Activated CD4-positive, alpha-beta T cell treated with anti-CD3 and anti-CD28 coated beads for 4 hours (primary cell): Measurements from ENCODE around the gene POM121L2.

Experiments
- DNase-seq, 2 donors: peaks; one replicate each; pipeline ENCODE4 v3.0.0-alpha.2; 2020

Gene POM121L2

DNA sequence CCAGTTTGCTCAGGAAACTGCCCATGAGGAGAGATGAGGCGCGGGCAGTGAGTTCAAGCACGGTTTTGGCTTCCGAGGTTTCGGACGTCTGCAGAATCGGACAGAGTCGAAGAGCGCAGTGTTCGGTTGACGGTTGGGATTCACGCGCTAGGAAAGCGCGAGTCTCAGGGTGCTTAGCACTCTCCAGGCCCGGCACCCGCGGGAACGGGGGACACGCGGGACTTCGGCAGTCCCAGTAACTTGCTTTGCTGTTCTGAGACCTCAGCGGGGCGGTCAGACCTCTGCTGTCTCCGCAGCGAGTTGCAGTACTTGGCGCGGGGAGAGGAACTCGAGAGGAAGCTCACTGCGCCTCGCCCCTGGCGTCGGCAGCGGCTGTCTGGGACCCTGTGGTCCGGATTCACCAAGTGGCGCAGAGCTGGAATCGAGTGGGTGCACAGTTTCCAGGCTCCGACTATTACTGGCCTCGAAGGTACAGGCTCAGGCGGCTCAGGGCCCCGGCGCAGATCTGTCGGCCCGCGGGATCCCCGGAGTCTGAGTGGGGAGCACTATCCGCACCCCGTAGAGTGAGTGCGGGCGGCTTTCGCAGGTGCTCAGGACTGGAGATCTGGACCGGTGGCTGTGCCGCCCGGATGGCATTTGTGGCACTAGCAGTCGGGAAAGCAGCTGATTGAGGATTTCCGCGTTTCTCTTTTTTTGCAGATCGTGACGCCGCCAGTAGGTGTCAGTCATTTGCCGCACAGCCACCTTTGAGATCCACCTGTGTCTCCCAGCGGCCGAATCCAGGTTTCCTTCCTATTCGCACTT lies at the start of gene POM121L2:
POM121L2 (minus strand) TSS at position 128 of the 804 bp plus-strand sequence; CDS start at position 25, 103 bp downstream.
- peak; percentile 54 to 66 for DNase-seq

DNA sequence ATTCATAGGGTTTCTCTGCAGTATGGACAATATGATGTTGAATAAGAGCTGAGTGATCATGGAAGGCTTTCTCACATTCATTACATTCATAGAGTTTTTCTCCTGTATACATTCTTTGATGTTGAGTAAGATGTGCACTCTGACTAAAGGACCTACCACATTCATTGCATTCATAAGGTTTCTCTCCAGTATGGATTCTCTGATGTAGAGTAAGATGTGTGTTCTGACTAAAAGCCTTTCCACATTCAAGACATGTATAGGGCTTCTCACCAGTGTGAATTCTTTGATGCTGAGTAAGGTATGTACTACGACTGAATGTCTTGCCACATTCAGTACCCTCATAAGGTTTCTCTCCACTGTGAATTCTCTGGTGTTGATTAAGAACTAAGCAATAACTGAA lies 47.2 kb upstream of the POM121L2 start:
- no peak for DNase-seq

DNA sequence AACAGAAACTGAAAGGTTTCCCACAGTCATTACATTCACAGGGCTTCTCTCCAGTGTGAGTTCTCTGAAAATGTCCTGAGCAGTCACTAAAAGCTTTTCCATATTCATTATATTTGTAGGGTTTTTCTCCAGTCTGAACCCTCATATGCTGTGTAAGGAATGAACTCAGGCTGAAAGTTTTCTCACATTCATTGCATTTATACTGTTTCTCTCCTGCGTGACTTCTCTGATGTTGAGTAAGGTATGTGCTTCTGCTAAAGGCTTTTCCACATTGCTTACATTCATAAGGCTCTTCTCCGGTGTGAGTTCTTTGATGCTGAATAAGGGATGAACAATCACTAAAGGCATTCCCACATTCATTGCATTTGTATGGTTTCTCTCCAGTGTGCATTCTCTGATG lies 46.7 kb upstream of the POM121L2 start:
- no peak for DNase-seq

DNA sequence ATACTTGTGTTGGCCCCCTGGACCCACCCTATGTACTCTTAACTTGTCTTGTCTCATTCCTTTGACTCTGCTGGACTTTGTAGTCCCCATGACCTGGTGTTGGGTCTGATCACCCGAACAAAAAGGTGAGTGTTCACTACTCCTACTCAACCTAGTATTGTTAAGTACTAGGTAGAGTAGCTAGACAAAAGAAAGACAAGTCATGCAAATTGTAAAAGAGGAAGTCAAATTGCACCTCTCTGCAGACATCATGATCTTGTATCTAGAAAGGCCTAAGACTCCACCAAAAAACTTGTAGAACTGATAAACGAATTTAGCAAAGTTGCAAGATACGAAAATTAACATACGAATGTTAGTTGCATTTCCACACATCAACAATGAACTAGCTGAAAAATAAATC lies 40.8 kb upstream of the POM121L2 start:
- no peak for DNase-seq

DNA sequence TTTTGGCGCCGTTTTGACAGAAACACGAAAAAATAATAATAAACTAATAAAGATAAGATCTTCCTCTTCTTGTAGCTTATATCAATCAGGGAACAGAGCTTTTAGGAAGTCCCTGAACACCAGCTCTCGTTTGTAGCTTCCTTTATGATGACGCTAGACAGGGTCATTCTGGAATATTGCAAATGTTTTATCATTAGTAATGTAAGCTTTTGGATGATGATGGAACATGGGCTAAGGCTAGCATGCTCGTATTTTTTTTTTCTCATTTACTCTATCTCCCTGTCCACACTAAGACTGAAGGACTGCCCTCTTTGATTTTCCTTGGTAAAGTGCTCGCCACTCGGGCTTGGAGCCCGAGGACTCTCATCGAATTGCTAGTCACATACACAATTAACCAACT lies 22.1 kb upstream of the POM121L2 start:
- DNase-seq = no peak

DNA sequence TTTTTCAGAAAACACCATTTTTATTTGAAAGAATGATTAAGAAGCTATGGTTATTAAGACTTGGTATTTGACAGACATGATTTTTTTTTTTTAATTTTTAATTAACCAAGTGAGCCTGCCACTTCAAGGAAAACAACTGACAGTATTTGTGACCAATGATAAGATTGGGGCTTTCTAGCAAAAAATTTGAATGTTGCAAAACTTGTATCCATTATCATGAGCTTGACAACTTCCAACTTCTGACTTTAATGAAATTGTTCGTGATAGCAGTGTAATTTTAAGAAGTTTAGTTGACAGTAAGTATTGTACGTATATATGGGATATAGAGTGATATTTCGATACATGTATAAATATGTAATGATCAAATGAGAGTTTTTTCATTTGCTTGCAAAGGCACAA lies 21.6 kb upstream of the POM121L2 start:
- no peak for DNase-seq

DNA sequence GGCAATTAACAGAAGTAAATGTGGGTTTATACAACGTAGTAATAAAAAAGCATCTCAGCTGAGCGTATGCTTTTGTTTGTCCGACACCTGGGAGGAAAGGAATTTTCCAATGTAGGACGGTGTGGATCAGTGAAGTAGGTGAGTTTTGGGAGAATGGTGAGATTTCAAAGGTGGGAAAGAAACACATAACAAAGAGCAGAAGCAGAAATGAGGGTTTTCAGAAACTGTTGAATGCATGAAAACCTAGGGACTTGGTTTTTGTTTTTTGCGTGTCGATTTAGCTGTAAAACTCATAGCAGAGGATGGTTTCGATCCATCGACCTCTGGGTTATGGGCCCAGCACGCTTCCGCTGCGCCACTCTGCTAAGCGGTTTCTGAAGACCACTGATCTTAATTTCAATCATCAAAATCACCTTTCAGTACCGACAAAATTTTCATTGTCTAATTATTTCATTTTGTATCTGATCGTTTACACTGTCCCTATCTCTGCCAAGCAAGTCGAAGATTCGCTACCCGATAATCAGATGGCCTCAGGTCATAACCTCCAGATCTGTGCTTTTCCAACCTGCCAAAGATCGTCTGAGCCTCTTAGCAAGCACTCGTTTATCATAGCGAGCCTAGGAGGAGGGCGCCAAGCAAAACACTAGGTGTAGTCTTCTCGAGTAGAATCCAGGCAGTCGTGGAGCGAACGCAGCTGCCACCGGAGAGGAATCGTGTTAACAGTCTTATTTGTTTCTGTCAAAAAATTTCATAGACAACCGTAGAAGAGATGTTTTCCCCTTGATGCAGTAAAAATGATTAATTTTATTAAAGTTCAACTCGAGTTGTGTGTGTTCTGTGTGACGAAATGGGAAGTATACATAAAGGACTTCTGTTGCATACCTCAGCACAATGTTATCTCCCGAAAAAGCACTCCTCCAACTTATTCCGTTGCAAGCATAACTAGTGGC lies 20.9 kb upstream of the POM121L2 start:
- DNase-seq = peak; percentile 15 to 31

DNA sequence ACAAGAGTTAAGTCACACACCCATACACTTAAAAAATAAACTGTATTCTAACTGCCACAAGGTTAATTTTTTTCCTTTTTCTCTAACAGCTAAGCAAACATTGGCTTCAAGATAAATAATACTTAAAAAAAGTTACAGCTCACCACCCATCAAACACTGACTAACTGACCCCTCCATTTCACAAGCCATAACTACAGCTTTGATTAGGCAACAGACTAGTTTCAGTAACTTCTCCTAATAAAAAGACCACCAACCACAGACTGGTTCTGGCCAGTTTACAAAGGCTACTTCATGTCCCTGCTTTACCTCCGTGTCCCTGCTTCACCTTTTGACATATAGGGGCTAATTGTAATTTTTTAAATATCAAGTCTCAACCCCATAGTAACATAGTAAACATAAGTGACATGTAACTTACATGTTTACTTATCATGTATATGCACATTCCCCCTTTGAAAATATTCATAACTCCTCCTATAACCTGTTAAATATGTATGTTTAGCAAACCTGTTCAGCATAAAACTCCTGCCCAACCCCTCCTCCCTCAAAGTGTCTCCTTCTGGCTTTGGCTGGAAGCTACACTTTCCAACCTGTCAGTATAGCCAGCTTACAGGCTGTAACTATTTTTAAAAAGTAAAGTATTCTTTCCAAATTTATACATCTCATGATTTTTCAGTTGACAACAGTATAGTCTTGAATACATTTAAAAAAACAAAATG lies 15.1 kb upstream of the POM121L2 start:
- no peak for DNase-seq

DNA sequence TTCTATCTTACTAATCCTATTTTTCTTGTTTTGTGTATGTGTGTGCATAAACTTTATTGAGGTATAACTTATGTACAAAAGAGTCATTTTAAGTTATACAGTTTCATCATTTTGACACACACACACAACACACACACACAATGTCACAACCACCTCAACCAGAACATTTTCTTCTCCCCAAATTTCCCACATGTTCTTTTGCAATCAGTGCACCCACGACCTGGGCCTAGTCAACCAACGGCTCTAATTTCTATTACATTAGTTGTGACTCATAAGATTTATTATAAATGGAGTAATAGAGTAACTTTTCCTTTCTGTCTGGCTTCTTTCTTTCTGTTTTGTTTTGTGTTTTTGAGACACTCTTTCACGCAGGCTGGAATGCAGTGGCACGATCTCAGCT lies 9.8 kb upstream of the POM121L2 start:
- DNase-seq = no peak

DNA sequence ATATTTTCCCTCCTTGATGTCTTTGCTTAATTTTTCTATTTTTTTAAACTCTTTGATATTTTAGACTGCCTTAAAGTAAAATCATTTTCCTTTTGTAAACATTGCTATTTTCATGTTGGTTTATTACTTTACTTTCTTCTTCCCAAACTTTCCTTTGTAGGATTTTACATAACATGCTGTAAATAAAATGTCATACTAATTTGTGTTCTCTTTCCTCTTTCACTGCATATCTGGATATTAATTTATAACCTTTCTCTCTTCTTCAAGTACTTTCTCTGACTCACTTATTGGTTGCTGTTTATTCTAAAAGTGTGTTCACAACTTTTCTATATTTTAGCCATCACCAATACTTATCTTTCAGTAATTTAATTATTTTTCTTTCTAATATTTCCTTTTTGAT lies 9.3 kb upstream of the POM121L2 start:
- no peak for DNase-seq

DNA sequence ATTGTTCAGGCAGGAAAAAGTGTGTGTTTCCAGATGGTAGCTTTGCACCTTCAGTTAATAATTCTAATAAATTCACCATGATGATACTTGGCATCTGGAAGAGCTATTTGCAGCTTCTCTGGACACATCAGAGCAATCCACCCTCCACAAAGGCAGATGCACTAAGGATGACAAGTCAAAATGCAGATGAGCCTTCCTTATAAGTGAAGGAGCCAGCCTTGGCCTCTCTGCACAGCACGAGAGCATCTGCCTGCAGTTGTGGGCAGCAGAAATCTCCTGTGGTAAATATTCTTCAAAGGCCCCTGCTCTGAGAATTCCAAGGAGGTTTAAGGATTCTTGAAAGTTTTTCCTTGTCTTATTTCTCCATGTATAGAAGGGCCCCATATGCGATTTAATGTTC lies 6.9 kb upstream of the POM121L2 start:
- no peak for DNase-seq

DNA sequence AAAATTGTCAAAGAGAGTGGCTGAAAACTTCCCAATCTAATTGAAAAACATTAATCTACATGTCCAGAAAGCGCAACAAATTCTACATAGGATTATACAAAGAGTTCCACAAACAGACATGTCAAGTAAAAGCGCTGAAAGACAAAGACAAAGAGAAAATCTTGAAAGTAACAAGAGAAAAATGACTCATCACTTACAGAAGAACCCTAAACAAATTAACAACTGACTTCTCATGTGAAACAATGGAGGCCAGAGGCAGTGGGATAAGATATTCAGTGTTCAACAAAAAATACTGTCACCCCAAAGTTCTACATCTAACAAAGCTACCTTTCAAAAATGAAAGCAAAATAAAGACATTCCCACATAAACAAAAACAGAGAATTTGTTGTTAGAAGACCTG lies 2.0 kb upstream of the POM121L2 start:
- DNase-seq = no peak

DNA sequence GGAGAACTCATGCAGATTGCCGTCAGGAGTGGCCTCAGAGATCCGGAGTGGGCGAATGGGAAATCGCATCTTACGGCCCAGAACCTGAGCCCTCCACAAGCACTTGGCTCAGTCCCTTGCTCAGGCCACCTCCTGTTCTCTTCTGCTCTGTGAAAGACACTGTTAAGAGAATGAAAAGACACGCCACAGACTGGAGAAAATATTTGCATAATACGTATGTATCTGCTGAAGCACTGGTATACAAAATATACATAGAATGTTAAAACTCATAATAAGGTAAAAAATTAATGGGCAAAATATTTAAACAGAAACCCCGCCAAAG lies 838 bp upstream of the POM121L2 start:
- no peak for DNase-seq

DNA sequence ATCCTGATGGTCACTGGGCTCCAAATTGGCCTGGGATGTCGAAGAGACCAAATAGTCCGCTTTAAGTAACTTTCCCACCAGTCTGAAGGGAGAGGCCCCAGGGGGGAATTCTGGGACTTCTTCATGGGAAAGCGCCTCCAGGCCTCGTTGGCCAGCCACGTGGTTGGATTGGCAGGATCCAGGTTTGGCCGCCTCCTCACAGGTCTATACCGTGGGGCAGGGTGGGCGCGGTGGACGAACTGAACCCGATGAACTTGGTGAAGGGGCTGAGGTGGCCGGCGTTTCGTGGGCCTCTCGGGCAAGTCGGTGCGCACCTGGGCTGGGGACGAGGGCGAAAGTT lies 297 bp downstream of the POM121L2 start:
- DNase-seq = no peak

DNA sequence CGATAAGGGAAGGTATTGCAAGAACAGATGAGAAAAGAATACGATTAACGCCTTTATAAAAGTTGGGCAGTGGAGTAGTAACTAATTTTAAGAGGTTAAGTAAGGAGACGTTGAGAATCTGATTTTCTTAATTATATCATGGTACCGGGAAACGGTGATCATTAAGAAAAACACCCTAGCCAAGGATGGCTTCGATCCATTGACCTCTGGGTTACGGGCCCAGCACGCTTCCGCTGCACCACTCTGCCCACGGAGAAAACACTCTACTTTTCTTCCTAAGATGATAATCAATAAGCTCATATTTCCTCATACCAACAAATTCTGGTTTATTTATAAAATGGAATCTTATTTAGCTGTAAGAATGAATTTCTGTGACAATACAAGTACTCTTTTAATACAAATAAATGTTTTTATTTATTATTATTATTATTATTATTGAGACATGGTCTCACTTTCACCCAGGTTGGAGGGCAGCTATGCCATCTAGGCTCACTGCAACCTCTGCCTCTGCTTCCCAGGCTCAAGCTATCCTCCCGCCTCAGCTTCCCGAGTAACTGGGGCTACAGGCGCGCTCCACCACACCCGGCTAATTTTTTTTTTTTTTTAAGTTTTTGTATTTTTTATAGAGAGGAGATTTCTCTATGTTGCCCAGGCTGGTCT lies 8.3 kb downstream of the POM121L2 start:
- no peak for DNase-seq

DNA sequence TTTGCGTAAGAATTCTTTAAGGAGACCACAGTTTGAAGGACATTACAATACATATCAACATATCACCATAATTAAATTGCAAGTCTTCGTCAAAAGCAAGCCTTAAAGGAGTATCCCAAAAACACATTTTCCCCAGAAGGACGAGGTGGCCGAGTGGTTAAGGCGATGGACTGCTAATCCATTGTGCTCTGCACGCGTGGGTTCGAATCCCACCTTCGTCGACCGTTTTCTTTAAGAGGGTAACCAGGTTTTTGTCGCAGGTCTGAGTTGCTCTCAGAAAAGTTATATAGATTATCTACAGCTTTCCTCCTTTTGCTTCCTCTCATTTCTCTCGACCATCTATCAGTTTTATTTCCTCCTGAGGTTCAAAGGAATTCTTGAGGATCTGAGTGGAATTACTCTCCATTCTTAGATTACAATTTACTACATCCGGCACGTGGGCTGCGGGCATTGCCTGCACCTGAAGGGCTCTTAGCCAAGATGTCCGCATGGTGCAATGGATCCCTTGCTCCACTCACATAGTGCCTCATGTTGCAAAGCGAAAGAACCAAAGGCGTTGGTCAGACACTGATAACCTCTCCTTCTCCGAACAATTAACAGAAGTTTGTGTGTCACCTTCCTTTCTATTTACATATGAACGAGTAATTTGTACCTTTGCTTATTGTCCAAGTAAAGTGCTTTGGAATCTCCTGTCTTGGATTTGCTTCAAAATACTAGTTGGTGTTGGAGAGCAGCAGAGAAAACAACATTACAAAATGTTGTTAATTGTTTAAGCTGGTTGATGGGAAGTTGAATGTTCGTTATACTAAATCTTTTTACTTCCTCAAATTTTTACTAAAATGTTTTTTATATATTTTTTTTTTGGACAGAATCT lies 14.0 kb downstream of the POM121L2 start:
- DNase-seq = no peak

DNA sequence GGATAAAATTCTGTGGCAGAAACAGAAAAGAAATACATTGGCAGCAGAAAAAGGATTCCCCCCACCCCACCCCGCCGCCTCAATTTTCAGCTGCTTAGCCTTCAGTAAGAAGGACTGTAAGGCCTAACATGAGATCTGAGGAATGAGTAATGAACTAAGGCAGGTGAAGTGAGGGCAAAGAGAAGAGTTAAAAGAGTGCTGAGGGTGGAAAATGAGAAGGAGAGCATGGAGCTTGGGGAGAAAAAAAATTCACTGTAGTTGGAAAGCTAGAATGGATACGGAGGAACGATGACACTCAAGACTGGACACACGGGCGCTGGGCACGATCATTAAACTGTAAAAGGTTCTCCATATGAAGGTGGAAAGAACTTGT lies 14.6 kb downstream of the POM121L2 start:
- DNase-seq = no peak

DNA sequence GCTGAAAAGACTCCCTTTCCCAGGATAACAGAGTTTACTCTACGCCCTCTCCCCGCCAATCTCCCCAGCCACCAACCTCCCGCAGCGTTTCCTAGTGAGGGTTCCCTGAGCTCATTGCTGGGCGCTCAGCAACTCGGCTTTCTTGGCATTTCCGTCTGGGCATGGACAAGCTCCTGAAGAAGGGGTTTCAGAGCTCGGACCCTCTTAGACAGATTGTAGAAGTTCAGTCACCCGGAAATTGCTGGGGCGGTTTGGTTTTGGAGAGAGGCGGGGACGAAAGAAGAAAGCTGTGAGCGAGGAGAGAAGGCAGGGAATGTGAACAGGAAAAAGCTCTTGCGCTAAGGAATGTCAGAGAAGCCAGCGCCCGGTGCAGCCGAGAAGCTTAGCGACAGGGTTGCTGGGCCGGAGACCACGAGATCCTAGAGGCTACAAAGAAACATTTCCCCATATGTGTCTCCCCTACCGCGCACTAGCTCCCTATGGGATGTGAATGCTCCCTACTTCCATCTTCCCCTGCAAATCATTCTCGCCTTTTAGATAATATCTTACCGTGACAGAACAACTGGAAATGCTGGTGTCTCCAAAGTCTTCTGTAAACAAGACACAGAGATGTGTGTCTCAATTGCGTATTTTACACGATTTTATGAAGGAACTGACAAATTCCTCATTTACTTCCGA lies 15.8 kb downstream of the POM121L2 start:
- no peak for DNase-seq

DNA sequence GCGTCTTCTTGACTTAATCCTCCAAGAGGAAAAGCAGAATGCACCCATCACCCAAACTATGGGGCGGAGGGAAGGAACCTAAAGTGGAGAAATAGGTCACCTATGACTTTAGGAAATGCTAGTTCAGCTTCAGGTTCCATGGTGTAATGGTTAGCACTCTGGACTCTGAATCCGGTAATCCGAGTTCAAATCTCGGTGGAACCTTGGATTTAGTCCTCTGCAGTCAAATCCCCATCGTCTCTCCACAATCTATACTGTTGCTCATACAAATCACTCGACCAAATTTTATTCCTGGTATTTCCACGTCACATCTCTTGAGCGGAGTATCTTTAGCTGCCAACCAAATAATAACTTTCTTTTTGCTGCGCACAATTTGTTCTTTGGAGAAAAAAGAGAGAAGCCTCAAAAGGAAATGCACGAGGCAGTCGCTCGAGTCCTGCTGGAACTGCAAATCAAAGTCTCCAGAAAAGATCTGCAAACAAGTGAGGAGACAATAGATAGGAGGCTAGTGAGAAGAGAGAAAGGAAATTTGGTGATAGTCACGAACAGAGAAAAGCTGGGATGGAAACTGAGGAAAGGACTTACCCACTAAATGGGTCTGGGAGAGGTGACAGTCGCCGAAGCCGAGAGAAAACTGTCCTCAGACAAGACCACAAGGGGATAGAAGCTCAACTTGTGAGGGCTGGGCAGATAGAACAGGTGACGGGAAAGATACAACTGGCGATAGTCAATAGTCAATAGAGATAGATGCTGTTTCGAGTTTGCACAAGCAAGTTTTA lies 16.6 kb downstream of the POM121L2 start:
- no peak for DNase-seq

DNA sequence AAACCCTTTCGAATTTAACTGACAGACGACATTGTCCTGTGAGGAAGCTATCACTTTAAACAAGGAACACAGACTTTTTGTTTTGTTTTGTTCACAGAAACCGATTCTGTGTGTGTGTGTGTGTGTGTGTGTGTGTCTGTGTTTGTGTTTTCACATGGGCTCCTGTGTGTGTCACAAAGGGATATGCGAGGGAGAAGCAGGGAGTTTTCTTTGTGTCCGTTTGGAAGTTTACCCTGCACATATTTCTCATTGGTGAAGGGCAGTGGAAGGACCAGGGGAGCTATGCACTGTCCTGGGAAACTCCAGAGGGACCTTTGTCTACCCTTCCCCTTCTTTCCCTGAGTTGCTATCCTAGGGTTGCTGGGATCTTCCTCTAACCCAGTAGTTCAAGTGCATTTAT lies 17.7 kb downstream of the POM121L2 start:
- DNase-seq = no peak
